K562 (cell line): ENCODE results near the gene PCNX3. TPM values are rescaled to one million over a fixed set of nuclear protein-coding genes. Genes with fewer than 3 reads are reported as not detected.

Source experiments
- CHD2 ChIP-seq: IDR thresholded peaks from 2 replicates; pipeline ENCODE4 v1.6.1; 2011; ENCODE audit warnings: low read depth, low read length
- ETV1 ChIP-seq: fragments of 450-650 bp; conservative IDR thresholded peaks from 2 replicates; pipeline ENCODE4 v1.6.1; 2016; ENCODE audit warnings: missing genetic modification characterization, control low read depth, low read depth, missing compliant biosample characterization
- FIP1L1 ChIP-seq: fragments of 200-400 bp; formaldehyde crosslinking; IDR thresholded peaks from 2 replicates; pipeline ENCODE4 v1.6.1; 2018; ENCODE audit warnings: mild to moderate bottlenecking, low read depth, low read length; ENCODE audit not compliant: poor library complexity, severe bottlenecking
- FOSL1 ChIP-seq: fragments of 200-800 bp; sonication (Bioruptor generic); conservative IDR thresholded peaks from 2 replicates; pipeline ENCODE4 v1.6.1; 2016; ENCODE audit warnings: missing genetic modification characterization, missing compliant biosample characterization
- HNRNPK ChIP-seq: fragments of 200-400 bp; formaldehyde crosslinking; IDR thresholded peaks from one replicate; pipeline ENCODE4 v1.6.1; 2018; ENCODE audit warnings: mild to moderate bottlenecking, low read depth, low read length; ENCODE audit not compliant: poor library complexity, severe bottlenecking
- MAZ ChIP-seq, 2 experiments: fragments of 450-650 bp in 1 of 2; sonication (generic) in 1 of 2; formaldehyde crosslinking; IDR thresholded peaks in 1 of 2; conservative IDR thresholded peaks in 1 of 2; 2 replicates each; pipeline versions ENCODE4 v1.4.0 to v1.5.0; 2020; ENCODE audit warnings: mild to moderate bottlenecking in 1 of 2, missing genetic modification reagents in 1 of 2
- MEIS2 ChIP-seq: fragments of 450-650 bp; IDR thresholded peaks from 2 replicates; pipeline ENCODE4 v1.6.1; 2014; ENCODE audit warnings: mild to moderate bottlenecking; ENCODE audit not compliant: partially characterized antibody
- MYC ChIP-seq, 2 experiments: fragments of 250-450 bp in 1 of 2; sonication (Bioruptor Pico) in 1 of 2; IDR thresholded peaks; 2 replicates each; pipeline versions ENCODE4 v1.5.1 to v1.6.1; 2012 to 2021; ENCODE audit warnings: low read depth in 2 of 2, borderline replicate concordance in 1 of 2, improper control_type of control experiment in 1 of 2, low read length in 1 of 2, mild to moderate bottlenecking in 1 of 2, moderate library complexity in 1 of 2
- RHOXF2B ChIP-seq: fragments of 250-450 bp; sonication (Bioruptor Pico); conservative IDR thresholded peaks from 2 replicates; pipeline ENCODE4 v1.5.1; 2021
- SMARCB1 ChIP-seq: IDR thresholded peaks from 2 replicates; pipeline ENCODE4 v1.6.1; 2011; ENCODE audit warnings: improper control_type of control experiment, low read depth; ENCODE audit not compliant: insufficient read length
- SMC3 ChIP-seq: conservative IDR thresholded peaks from 2 replicates; pipeline ENCODE4 v1.6.1; 2011; ENCODE audit warnings: low read depth, low read length, improper control_type of control experiment; ENCODE audit not compliant: insufficient read depth
- TRIM28 ChIP-seq: fragments of 450-650 bp; IDR thresholded peaks from 2 replicates; pipeline ENCODE4 v1.6.1; 2017
- ZBTB7A ChIP-seq: IDR thresholded peaks from 2 replicates; pipeline ENCODE4 v1.6.1; 2011; ENCODE audit warnings: low read depth, mild to moderate bottlenecking, low read length, moderate library complexity, borderline replicate concordance; ENCODE audit not compliant: control insufficient read depth
- ZFX ChIP-seq: sonication (generic); formaldehyde crosslinking; IDR thresholded peaks from 2 replicates; pipeline ENCODE4 v1.8.0; 2022; ENCODE audit warnings: mild to moderate bottlenecking, missing genetic modification reagents, moderate library complexity
- ZNF12 ChIP-seq: sonication (generic); formaldehyde crosslinking; IDR thresholded peaks from 2 replicates; pipeline ENCODE4 v1.4.0; 2020; ENCODE audit warnings: mild to moderate bottlenecking, missing genetic modification reagents
- ZNF124 ChIP-seq: sonication (generic); formaldehyde crosslinking; IDR thresholded peaks from 2 replicates; pipeline ENCODE4 v1.8.1; 2022; ENCODE audit warnings: missing genetic modification reagents
- ZNF551 ChIP-seq: fragments of 250-450 bp; sonication (Bioruptor Pico); IDR thresholded peaks from 2 replicates; pipeline ENCODE4 v1.5.0; 2021; ENCODE audit warnings: mild to moderate bottlenecking, moderate library complexity
- polyA plus RNA-seq, 8 experiments: library from polyadenylated mRNA; depleted of rRNA in 4 of 8; stranded (reverse) in 5 of 8; unstranded in 3 of 8; fragments of >200 nt; fragmentation: Nextera tagmentation in 2 of 8; fragmentation: Illumina TruSeq in 1 of 8; extraction: Ambion mirVana in 2 of 8; extraction: Trizol in 1 of 8; gene quantifications; 2 replicates each; pipeline versions ENCODE4 v1.2.1 to v1.2.3, GENCODE V29; 2011 to 2014; ENCODE audit warnings: inconsistent platforms in 1 of 8, missing spikeins in 1 of 8
- total RNA-seq, 7 experiments: library from RNA; depleted of rRNA in 6 of 7; stranded (reverse); fragments of >200 nt in 6 of 7; fragmentation: Illumina TruSeq in 2 of 7; extraction: Trizol in 2 of 7; gene quantifications; 2 replicates each; pipeline versions ENCODE4 v1.2.1 to v1.2.3, GENCODE V29; 2011 to 2021; ENCODE audit warnings: low replicate concordance in 1 of 7
- TF ChIP-seq, protein P1 (sequence below): IDR thresholded peaks from 2 replicates; pipeline ENCODE4 v1.6.1; 2011; ENCODE audit warnings: borderline replicate concordance, low read depth, mild to moderate bottlenecking, moderate library complexity, low read length; ENCODE audit not compliant: insufficient read depth, poor library complexity, severe bottlenecking
- TF ChIP-seq, protein P2 (sequence below), 2 experiments: fragments of 450-650 bp in 1 of 2; sonication (generic) in 1 of 2; formaldehyde crosslinking in 1 of 2; IDR thresholded peaks in 1 of 2; conservative IDR thresholded peaks in 1 of 2; 2 replicates each; pipeline versions ENCODE4 v1.6.1 to v1.8.1; 2016 to 2023; ENCODE audit warnings: mild to moderate bottlenecking in 2 of 2, moderate library complexity in 2 of 2, inconsistent platforms in 1 of 2, missing genetic modification reagents in 1 of 2
- TF ChIP-seq, protein P3 (sequence below): sonication (generic); formaldehyde crosslinking; IDR thresholded peaks from 2 replicates; pipeline ENCODE4 v1.8.1; 2023; ENCODE audit warnings: mild to moderate bottlenecking, missing genetic modification reagents
- TF ChIP-seq, protein P4 (sequence below): fragments of 450-650 bp; formaldehyde crosslinking; conservative IDR thresholded peaks from 2 replicates; pipeline ENCODE4 v1.4.0; 2022; ENCODE audit warnings: mild to moderate bottlenecking, missing genetic modification characterization

The PCNX3 gene
- total and polyA plus RNA-seq, 9 of the 15 experiments (the other 6 are each of a cell fraction or from before 2014, with no cell fraction given) = 0.11 to 47.8 (median 12.8) TPM

DNA sequence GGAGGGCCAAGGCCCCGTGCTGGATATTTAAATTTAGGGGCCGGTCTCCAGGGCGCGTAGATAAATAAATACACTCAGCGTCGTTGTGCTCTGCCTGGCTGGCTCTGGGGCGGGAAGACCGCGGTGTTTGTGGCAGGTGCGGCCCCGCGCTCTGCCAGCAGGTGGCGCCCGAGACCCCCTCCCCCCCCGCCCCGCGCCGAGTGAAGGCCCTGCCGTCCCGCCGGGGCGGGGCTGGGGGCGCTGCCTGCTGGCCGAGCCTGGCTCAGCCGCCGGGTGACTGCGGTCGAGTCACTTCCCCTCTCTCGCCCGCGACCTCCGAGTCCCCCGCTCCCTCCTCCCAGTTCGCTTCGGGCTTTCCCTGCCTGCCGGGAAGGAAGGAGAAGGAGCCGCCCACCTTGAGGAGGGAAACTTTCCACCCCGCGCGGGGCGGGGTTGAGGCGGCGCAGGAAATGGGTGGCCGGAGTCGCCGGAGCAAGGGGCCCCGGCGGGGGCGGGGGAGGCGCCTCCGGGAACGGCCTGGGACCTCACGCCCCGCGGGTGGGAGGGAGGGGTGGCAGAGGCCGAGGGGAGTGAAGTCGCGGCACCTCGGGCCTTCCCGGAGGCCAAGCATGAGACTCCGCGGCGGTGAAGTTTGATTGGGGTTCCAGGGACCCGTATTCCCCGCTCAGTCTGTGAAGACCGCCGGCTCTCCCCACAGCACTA is 41.3 kb upstream of the PCNX3 start (continued):
- TF ChIP-seq SMARCB1 (no peak), FIP1L1 (peak; percentile 59), FOSL1 (tag) (peak; percentile 72), SMC3 (peak; percentile 50; the same call in 1 of the 2 replicates), CHD2 (no peak), HNRNPK (peak; percentile 84), MAZ (CRISPR knock-in tag; conservative IDR thresholded peaks at IDR 0.05 in 1 of 2, IDR thresholded peaks at IDR 0.05 in 1 of 2) (peak; percentile 96 to 99), ZNF124 (CRISPR knock-in tag) (no peak), ZBTB7A (peak; percentile 96), MEIS2 (peak; percentile 22), ZNF551 (CRISPR knock-in tag) (no peak), ZNF12 (CRISPR knock-in tag) (no peak), RHOXF2B (CRISPR knock-in tag) (no peak), ETV1 (tag) (peak; percentile 38; the same call in 1 of the 2 replicates), TRIM28 (0 out of 2 replicates have a peak, but pooled peaks have one; percentile 13), MYC (IDR thresholded peaks at IDR 0.05; ENCODE audit: low read depth, low read length) (peak; percentile 56; the same call in 1 of the 2 replicates), MYC (CRISPR knock-in tag; IDR thresholded peaks at IDR 0.05; ENCODE audit: borderline replicate concordance, low read depth) (no peak), ZFX (CRISPR knock-in tag) (peak; percentile 46)
- TF ChIP-seq, protein P1, sequence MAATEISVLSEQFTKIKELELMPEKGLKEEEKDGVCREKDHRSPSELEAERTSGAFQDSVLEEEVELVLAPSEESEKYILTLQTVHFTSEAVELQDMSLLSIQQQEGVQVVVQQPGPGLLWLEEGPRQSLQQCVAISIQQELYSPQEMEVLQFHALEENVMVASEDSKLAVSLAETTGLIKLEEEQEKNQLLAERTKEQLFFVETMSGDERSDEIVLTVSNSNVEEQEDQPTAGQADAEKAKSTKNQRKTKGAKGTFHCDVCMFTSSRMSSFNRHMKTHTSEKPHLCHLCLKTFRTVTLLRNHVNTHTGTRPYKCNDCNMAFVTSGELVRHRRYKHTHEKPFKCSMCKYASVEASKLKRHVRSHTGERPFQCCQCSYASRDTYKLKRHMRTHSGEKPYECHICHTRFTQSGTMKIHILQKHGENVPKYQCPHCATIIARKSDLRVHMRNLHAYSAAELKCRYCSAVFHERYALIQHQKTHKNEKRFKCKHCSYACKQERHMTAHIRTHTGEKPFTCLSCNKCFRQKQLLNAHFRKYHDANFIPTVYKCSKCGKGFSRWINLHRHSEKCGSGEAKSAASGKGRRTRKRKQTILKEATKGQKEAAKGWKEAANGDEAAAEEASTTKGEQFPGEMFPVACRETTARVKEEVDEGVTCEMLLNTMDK = peak; percentile 91
- TF ChIP-seq, protein P2, sequence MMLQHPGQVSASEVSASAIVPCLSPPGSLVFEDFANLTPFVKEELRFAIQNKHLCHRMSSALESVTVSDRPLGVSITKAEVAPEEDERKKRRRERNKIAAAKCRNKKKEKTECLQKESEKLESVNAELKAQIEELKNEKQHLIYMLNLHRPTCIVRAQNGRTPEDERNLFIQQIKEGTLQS (IDR thresholded peaks at IDR 0.05) = no peak
- TF ChIP-seq, protein P2 (CRISPR knock-in tag; conservative IDR thresholded peaks at IDR 0.05) = no peak
- TF ChIP-seq, protein P3, sequence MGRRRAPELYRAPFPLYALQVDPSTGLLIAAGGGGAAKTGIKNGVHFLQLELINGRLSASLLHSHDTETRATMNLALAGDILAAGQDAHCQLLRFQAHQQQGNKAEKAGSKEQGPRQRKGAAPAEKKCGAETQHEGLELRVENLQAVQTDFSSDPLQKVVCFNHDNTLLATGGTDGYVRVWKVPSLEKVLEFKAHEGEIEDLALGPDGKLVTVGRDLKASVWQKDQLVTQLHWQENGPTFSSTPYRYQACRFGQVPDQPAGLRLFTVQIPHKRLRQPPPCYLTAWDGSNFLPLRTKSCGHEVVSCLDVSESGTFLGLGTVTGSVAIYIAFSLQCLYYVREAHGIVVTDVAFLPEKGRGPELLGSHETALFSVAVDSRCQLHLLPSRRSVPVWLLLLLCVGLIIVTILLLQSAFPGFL (CRISPR knock-in tag) = no peak
- TF ChIP-seq, protein P4, sequence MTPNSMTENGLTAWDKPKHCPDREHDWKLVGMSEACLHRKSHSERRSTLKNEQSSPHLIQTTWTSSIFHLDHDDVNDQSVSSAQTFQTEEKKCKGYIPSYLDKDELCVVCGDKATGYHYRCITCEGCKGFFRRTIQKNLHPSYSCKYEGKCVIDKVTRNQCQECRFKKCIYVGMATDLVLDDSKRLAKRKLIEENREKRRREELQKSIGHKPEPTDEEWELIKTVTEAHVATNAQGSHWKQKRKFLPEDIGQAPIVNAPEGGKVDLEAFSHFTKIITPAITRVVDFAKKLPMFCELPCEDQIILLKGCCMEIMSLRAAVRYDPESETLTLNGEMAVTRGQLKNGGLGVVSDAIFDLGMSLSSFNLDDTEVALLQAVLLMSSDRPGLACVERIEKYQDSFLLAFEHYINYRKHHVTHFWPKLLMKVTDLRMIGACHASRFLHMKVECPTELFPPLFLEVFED (CRISPR knock-in tag) = no peak
